ENCODE measurements around the gene PSAP. TPM values are rescaled to one million over a fixed set of nuclear protein-coding genes. Genes with fewer than 3 reads are reported as not detected.
A peak's percentile ranks its signal among the peaks of the same experiment; 100 is the strongest.

PSAP gene
- total and polyA plus RNA-seq, 11 donors = 454 to 2,171 (median 1,616) TPM

- H3K27ac ChIP-seq = no peak overlapping the region
- 89 to 93% (median 91%) methylated on average over 12 to 17 of the region's 17 CpGs for WGBS, 4 donors
- DNase-seq (peak in 2 of 5 donors; percentile 19 to 55), ATAC-seq (no peak)
- no peak overlapping the region for H3K4me3 ChIP-seq
- no peaks in the 10 kb centered on the region for H3K36me3 ChIP-seq
- no peaks in the 10 kb centered on the region for H3K27me3 ChIP-seq
- TF ChIP-seq, protein P1, sequence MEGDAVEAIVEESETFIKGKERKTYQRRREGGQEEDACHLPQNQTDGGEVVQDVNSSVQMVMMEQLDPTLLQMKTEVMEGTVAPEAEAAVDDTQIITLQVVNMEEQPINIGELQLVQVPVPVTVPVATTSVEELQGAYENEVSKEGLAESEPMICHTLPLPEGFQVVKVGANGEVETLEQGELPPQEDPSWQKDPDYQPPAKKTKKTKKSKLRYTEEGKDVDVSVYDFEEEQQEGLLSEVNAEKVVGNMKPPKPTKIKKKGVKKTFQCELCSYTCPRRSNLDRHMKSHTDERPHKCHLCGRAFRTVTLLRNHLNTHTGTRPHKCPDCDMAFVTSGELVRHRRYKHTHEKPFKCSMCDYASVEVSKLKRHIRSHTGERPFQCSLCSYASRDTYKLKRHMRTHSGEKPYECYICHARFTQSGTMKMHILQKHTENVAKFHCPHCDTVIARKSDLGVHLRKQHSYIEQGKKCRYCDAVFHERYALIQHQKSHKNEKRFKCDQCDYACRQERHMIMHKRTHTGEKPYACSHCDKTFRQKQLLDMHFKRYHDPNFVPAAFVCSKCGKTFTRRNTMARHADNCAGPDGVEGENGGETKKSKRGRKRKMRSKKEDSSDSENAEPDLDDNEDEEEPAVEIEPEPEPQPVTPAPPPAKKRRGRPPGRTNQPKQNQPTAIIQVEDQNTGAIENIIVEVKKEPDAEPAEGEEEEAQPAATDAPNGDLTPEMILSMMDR (IDR thresholded peaks at IDR 0.05) = no peak
- TF ChIP-seq POLR2A (IDR thresholded peaks at IDR 0.05) = no peak
- H3K4me1 ChIP-seq = peaks cover 0 to 19% (median 7%) of the 10 kb centered on the region in 12 donors
- H3K9me3 ChIP-seq = no peaks in the 10 kb centered on the region
- intact Hi-C loops (cut with DNase I) = no loop called here
Measured at GRCh38 chr10:71783917-71784678, 67.0 kb downstream of the PSAP start.

DNA sequence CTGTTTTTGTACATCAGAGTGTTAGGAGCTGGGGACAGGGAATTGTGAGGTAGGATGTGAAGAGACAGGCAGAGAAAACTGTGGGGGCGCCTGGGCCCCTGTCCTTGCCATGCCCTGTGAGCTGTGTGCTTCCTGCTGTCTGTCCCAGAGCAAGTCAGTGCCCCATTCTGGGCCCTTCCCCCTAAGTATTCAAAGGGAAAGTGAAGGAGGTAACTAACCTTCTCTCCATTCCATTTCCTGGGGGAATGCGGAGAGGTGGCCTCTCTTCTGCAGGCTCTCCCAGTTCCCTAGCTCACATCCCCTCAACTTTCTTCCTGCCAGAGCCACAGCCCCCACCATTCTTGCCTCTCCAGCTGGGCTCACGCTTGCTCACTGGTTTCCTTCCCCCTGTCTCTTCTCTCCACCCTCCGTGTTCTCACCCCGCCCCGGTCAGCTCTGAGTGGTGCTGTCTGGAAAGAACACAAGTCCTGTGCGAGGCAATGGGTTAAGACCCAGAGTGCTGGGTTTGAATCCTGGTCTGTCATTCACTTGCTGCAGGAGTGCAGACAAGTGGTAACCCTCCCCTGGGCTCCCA is 68.0 kb downstream of the PSAP start:
- intact Hi-C loops (cut with DNase I) = no loop called here
- WGBS, 4 donors = 32 to 39% (median 38%) methylated on average over 7 of the region's 7 CpGs
- H3K4me3 ChIP-seq = no peak overlapping the region
- H3K36me3 ChIP-seq = no peaks in the 10 kb centered on the region
- H3K27ac ChIP-seq = no peak overlapping the region
- H3K4me1 ChIP-seq = peaks cover 0 to 23% (median 7%) of the 10 kb centered on the region in 12 donors
- ATAC-seq (peak in 3 of 4 donors; percentile 50 to 72 (median 61)), DNase-seq (peak in 2 of 5 donors; percentile 38 to 77)
- H3K9me3 ChIP-seq = no peaks in the 10 kb centered on the region
- no peaks in the 10 kb centered on the region for H3K27me3 ChIP-seq
- no peak for TF ChIP-seq POLR2A (IDR thresholded peaks at IDR 0.05)
- TF ChIP-seq, protein P1 (IDR thresholded peaks at IDR 0.05) = no peak

GRCh38 chr10:71782221-71782916 is 68.7 kb downstream of the PSAP start:
- TF ChIP-seq POLR2A (IDR thresholded peaks at IDR 0.05) = no peak
- TF ChIP-seq, protein P1 (IDR thresholded peaks at IDR 0.05) = no peak
- Histone ChIP-seq H3K27ac (no peak overlapping the region), H3K4me1 (peaks cover 0 to 23% (median 7%) of the 10 kb centered on the region in 12 donors), H3K36me3 (no peaks in the 10 kb centered on the region), H3K27me3 (no peaks in the 10 kb centered on the region), H3K4me3 (no peak overlapping the region), H3K9me3 (no peaks in the 10 kb centered on the region)
- ATAC-seq (peak in 1 of 4 donors; percentile 54), DNase-seq (peak in 2 of 5 donors; percentile 8 to 38)
- intact Hi-C loops (cut with DNase I) = no loop called here
- WGBS, 4 donors = 74 to 84% (median 78%) methylated on average over 6 of the region's 6 CpGs

DNA sequence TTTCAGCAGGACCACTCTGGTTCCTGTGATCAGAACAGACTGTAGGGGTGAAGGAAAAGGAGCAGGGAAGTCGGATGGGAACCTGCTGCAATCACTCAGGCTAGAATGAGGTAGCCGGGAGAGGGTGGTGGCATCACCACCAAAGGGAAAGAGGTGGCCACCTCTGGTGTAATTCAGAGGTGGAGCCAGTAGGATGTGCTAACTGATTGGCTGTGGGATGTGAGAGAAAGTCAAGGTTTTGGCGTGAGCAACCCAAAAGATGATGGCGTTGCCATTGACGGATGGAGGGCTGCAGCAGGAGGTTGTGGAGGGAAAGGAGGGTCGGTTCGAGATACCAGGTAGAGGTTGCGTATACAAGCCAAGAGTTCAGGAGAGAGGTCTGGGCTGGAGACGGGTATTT is 70.3 kb downstream of the PSAP start:
- H3K4me3 ChIP-seq = no peak overlapping the region
- DNase-seq = peak in 2 of 5 donors; percentile 2 to 3
- no peaks in the 10 kb centered on the region for H3K27me3 ChIP-seq
- no peak for ATAC-seq
- H3K36me3 ChIP-seq = no peaks in the 10 kb centered on the region
- intact Hi-C loops (cut with DNase I) = no loop called here
- H3K27ac ChIP-seq = no peak overlapping the region
- H3K9me3 ChIP-seq = no peaks in the 10 kb centered on the region
- 89 to 94% (median 91%) methylated on average over 9 of the region's 9 CpGs for WGBS, 4 donors
- TF ChIP-seq, protein P1 (IDR thresholded peaks at IDR 0.05) = no peak
- TF ChIP-seq POLR2A (IDR thresholded peaks at IDR 0.05) = no peak
- H3K4me1 ChIP-seq = peaks cover 0 to 36% (median 9%) of the 10 kb centered on the region in 12 donors
